ENCODE results near the gene ZNRF1. TPM values are rescaled to one million over a fixed set of nuclear protein-coding genes. Genes with fewer than 3 reads are reported as not detected.
A peak's percentile ranks its signal among the peaks of the same experiment; 100 is the strongest.

ZNRF1 gene
- total and polyA plus RNA-seq, 10 donors = 1.4 to 13.4 (median 6.4) TPM

- 64 to 76% (median 74%) methylated on average over 4 of the region's 4 CpGs for WGBS, 5 donors
Measured at GRCh38 chr16:75074304-75074793, 75.5 kb downstream of the ZNRF1 start.

GRCh38 chr16:75074920-75075687 lies 76.3 kb downstream of the ZNRF1 start:
- intact Hi-C loops (cut with DNase I; ENCODE audit: low total_unique reads) = no loop called here
- Histone ChIP-seq H3K4me3 (peak overlapping the region in 1 of 8 donors; percentile 31), H3K4me1 (peaks cover 8 to 55% (median 26%) of the 10 kb centered on the region in 6 donors), H3K27me3 (replicated peaks in 1 of 7) (peaks cover 0 to 33% (median 0%) of the 10 kb centered on the region in 7 donors), H3K9me3 (no peaks in the 10 kb centered on the region), H3K36me3 (no peaks in the 10 kb centered on the region), H3K27ac (peak overlapping the region in 6 of 8 donors; percentile 1 to 65 (median 36))
- TF ChIP-seq POLR2A (IDR thresholded peaks at IDR 0.05) (no peak), POLR2AphosphoS5 (IDR thresholded peaks at IDR 0.05) (peak; percentile 75 to 80 (median 80)), CTCF (IDR thresholded peaks at IDR 0.05 in 8 of 11, conservative IDR thresholded peaks at IDR 0.05 in 3 of 11) (peak in 2 of 11 experiments; percentile 21 to 33)
- 15 to 33% (median 18%) methylated on average over 12 of the region's 12 CpGs for WGBS, 5 donors
- peak; percentile 93 for DNase-seq

More at GRCh38 chr16:75074304-75074793, 75.5 kb downstream of the ZNRF1 start:
- Histone ChIP-seq H3K36me3 (no peaks in the 10 kb centered on the region), H3K9me3 (no peaks in the 10 kb centered on the region), H3K4me1 (peaks cover 8 to 55% (median 26%) of the 10 kb centered on the region in 6 donors), H3K27me3 (replicated peaks in 1 of 7) (peaks cover 0 to 25% (median 0%) of the 10 kb centered on the region in 7 donors), H3K4me3 (no peak overlapping the region), H3K27ac (peak overlapping the region in 3 of 8 donors; percentile 4 to 65 (median 42))
- no peak for TF ChIP-seq CTCF (IDR thresholded peaks at IDR 0.05 in 8 of 11, conservative IDR thresholded peaks at IDR 0.05 in 3 of 11)
- TF ChIP-seq POLR2A (IDR thresholded peaks at IDR 0.05) = no peak
- TF ChIP-seq POLR2AphosphoS5 (IDR thresholded peaks at IDR 0.05) = no peak
- no peak for DNase-seq
- intact Hi-C loops (cut with DNase I; ENCODE audit: low total_unique reads) = no loop called here

GRCh38 chr16:75075688-75076268 lies 77.0 kb downstream of the ZNRF1 start:
- TF ChIP-seq POLR2A (IDR thresholded peaks at IDR 0.05) (no peak), POLR2AphosphoS5 (IDR thresholded peaks at IDR 0.05) (no peak), CTCF (IDR thresholded peaks at IDR 0.05 in 8 of 11, conservative IDR thresholded peaks at IDR 0.05 in 3 of 11) (no peak)
- intact Hi-C loops (cut with DNase I; ENCODE audit: low total_unique reads) = no loop called here
- H3K4me1 ChIP-seq = peaks cover 8 to 55% (median 26%) of the 10 kb centered on the region in 6 donors
- peak overlapping the region in 1 of 8 donors; percentile 31 for H3K4me3 ChIP-seq
- DNase-seq = no peak
- H3K27me3 ChIP-seq (replicated peaks in 1 of 7) = peaks cover 0 to 40% (median 0%) of the 10 kb centered on the region in 7 donors
- H3K9me3 ChIP-seq = no peaks in the 10 kb centered on the region
- no peaks in the 10 kb centered on the region for H3K36me3 ChIP-seq
- H3K27ac ChIP-seq = peak overlapping the region in 5 of 8 donors; percentile 1 to 65 (median 42)
- WGBS, 5 donors = 24 to 52% (median 29%) methylated on average over 3 of the region's 3 CpGs

DNA sequence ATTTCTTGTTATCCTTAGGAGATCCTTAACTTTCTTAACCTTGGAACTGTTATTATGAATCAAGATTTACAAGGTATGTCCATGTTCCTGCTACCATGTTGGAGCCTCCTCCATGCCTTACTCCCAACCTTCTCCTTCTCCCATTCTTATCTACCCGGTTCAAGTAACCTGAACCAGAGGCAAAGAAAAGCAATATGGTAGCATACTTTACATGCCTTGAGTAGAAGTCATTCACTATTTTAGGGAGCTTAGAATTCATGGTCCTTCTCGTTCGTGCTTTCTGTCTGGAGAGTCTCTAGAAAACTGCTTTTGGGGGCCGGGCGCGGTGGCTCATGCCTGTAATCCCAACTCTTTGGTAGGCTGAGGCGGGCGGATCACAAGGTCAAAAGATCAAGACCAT lies 80.1 kb downstream of the ZNRF1 start:
- H3K36me3 ChIP-seq = no peaks in the 10 kb centered on the region
- H3K27ac ChIP-seq = no peak overlapping the region
- H3K9me3 ChIP-seq = no peaks in the 10 kb centered on the region
- H3K4me3 ChIP-seq = no peak overlapping the region
- intact Hi-C loops (cut with DNase I; ENCODE audit: low total_unique reads) = no loop called here
- DNase-seq = no peak
- TF ChIP-seq CTCF (IDR thresholded peaks at IDR 0.05 in 8 of 11, conservative IDR thresholded peaks at IDR 0.05 in 3 of 11) (no peak), POLR2A (IDR thresholded peaks at IDR 0.05) (no peak), POLR2AphosphoS5 (IDR thresholded peaks at IDR 0.05) (no peak)
- peaks cover 0 to 65% (median 9%) of the 10 kb centered on the region in 7 donors for H3K27me3 ChIP-seq (replicated peaks in 1 of 7)
- H3K4me1 ChIP-seq = peaks cover 8 to 49% (median 29%) of the 10 kb centered on the region in 6 donors
- 97 to 99% (median 97%) methylated on average over 8 of the region's 8 CpGs for WGBS, 5 donors
